Activated effector memory CD4-positive, alpha-beta T cell treated with Interleukin-2 at 50 U/mL for 16 hours (primary cell): ENCODE data around the gene FAM107A.

Source experiments
- DNase-seq: peaks from one replicate; pipeline ENCODE4 v3.0.0-alpha.2; 2020

Gene FAM107A

DNA sequence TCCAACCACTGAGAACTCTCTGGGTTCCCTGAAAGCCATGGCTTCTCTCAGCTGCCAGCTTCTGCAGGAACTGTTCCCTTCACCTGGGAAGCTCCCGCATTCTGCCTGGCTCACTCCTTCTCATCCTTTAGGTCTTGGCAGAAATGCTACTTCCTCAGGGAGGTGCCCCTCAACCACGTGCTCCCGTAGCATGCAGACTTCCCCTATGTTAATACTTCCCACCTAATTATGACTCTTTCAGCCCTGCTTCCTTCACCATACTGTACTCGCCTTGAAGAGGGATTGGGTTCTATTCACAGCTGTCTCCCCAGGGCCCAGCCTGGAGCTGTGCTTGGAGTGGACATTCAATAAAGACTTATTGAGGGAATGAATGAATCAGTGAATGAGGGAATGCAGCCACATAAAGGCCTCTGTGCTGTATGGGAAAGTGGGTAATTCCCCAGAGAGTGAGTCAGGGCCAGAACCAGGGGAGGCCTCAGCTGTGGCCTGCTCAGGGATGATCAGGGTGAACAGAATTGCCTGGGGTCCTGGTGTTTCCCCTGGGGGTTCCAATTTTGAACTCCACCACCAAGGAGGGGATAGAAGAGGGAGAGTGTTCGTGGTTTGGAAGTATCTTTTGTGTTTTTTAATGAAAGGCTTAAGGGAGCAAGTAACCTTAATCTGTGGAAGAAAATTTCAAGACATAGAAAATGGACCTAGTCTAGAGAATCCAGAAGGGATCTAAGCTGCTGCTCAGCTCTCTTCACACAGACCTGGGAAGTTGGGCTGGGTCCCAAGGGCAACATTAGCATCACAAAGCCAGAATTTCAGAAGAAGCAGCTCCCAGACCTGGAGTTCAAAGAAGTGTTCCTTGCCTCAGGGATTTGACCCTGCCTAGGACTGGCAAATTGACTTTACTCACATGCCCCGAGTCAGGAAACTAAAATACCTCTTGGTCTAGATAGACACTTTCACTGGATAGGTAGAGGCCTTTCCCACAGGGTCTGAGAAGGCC is 14.6 kb upstream of the FAM107A start:
- no peak for DNase-seq

DNA sequence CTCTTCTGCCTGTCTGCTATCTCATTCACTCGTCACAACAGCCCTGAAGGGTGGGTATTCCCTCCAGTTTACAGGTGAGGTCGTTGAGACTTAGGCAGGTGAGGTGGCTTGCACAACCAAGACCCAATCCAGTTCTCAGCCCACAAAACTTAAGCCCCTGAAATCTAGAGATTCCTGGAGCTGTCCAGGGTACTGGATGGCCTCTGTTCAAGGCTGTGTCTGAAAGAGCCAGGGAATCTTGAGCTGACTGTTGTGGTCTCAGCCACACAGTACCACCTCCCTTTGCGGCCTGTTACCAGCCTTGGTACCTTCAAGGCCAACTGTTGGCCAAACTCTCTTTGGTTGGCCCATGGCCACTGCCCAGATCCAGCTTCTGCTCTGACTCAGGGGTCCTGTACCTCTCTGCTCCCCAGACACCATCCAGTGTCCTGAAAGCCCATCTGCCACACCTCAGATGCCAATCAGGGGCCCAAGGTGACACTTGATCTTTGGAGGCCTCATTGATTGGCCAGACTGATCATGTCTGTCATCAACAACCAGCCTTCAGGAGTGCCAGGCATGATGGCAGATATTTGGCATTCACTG is 10.9 kb upstream of the FAM107A start:
- no peak for DNase-seq

DNA sequence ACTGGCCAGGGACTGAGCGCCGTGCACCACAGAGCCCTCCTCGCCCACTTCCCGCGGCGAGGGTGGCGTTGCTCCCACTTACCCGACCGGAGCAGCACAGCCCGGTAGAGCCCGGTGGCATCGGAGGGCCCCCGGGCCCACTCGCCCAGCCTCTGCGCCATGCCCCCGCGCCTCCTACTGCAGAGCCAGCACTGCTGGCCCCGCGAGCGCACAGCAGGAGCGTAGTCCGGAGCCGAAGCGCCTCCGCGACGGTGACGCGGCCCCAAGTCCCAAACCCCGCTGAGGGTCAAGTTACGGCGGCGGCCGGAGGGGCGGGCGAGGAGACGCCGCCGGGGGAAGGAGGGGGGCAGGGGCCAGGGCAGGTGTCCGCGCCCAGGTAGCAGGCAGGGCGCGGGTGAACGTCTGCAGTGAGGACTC is 9.6 kb upstream of the FAM107A start:
- DNase-seq: no peak

- no peak for DNase-seq
Measured at GRCh38 chr3:58585994-58586393, 8.8 kb upstream of the FAM107A start.

DNA sequence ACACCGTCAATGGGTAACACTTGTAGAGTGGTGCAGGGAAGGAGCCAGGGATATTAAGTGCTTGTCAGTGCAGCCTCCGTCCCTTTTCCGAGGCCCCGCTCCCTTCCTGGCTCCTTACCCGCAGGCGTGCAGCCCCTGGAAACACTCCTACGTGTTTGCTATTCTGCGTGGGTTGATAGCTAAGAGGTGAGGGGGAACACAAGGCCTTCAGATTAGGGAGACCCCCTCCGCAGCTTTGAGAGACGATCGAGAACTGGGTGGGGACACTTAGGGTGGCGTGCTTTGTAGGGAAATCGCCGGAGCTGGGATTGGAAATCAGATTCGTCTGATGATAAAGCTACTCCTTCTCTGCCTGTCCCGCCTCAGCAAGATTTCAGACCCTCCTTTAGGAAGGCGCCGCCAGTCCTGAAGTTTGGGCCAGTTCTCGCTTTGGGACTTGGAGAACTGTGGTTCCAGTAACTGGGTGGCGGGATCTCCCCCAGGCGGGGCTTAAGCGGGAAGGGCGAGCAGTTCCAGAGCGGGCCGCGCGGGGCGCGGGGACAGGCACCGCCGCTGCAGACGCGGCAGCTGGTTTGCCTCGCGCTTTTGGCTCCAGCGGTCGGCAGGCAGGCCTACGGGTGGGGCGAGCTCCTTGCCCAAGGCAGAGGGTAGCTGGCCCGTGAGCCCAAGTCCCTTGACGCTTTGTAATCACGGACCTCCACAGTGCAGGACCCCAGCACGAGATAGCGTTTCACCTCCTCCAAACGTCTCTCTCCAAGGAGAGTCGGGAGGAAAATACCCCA is 8.0 kb upstream of the FAM107A start:
- peak; percentile 41 for DNase-seq

- no peak for DNase-seq
Measured at GRCh38 chr3:58584690-58585004, 7.5 kb upstream of the FAM107A start.

DNA sequence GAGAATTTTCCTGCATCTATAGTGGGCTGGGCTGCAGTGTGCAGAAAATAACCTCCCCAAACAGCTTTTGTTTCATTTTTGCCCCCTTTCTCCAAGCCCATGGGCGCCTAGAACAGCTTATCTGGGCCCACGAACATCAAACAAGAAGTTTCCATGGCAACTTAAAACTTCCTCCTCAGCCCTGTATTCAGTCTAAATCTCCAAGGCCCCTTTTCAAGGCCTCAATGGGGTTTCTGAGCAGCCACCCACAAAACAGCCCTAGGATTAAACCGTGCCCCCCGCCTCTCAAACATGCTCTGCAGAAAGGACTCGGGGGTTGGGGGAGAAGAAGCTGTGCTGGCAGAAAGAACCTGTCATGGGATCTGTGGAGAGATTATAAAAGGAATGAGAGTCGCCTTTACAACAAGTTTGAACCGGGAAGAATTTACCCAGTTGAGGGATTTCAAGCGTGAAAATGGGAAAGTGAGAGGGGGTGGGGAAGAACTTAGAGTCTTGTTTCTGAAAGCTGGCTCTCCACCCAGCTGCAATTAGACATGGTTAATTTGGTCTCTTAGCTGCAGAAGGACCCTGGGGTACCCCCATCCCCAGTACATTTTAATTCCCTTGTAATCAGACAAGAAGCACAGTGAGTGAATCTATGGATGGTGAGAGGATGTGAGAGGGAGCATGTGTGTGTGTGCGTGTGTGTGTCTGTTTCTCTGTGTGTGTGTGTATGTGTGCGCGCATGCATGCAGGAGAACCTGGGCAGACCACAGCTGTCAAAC is 4.3 kb upstream of the FAM107A start:
- DNase-seq: no peak

DNA sequence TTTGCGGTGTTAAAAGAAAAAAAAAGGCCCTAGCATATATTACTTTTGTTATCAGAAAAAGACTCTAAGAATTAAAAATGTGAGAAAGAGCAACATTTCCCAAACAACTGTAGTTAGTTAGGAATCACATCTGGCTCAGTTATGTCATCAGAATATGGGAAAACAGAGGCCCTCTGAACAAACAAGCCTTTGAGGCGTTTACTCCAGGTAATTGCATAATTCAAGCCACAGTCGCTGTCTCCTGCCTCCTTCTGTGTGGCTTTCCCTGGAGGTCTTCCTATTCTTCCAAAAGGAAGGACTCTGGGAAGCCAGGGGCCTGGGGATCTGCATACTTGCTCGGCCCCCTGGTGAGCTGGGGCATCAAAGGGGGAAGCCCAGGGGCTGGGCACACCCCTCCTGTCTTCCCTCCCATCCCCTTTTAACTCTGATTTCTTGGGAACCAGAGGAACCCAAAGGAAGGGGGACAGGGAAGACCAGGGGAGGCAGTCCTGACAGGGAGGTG is 3.7 kb upstream of the FAM107A start:
- DNase-seq: no peak

- no peak for DNase-seq
Measured at GRCh38 chr3:58578873-58579272, 1.7 kb upstream of the FAM107A start.

- DNase-seq: no peak
Measured at GRCh38 chr3:58576716-58577115, 475 bp downstream of the FAM107A start.

DNA sequence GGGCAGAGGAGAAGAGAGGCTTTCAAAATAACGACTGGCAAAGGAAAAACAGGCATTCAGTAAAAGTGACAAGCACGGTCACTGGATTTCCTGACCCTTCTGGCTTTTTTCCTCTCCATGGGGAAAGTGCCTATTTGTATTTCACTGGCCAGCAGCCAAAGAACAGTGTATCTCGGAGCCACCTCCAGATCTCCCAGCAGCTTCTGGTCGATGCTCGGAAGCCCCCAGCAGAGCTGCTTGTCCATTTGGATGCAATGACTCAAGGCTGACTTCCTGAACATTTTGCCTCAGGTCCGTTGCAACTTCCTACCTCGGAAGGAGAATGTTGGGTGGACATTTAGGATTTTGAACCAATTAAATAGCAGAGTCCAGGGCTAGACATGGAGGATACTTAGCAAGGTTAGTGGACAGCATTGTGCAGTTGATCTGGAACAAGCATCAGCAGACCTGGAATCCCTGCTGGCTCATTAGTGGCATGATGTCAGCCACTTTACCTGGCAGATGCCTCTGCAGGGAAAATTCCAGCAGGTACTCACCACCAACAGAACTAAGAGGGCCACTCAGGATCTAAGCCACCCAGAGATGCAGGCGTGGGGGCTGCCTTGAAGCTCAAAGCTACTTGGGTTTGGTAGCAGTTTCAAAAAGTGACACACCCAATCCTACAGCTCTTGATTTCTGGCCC is 1.1 kb downstream of the FAM107A start:
- DNase-seq: no peak

DNA sequence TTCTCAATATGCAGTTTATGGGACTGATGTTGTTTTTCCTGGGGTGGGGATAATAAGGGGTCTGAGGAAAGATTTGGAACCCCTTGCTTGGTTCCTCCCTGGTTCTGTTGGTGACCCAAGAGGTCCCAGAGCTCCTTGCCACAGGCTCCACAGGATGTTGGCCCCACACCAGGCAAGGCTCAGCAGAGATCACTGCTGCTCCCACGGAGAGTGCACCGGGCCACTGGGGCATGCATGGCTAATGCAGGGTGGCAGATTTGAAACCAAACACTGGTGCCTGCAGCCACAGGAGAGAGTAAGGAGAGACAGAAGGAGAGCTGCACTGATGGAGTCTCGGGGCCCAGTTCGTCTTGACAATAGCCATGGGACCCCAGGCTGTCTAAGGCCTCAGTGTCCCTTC is 2.5 kb downstream of the FAM107A start:
- no peak for DNase-seq

GRCh38 chr3:58574106-58574505 is 3.1 kb downstream of the FAM107A start:
- no peak for DNase-seq

DNA sequence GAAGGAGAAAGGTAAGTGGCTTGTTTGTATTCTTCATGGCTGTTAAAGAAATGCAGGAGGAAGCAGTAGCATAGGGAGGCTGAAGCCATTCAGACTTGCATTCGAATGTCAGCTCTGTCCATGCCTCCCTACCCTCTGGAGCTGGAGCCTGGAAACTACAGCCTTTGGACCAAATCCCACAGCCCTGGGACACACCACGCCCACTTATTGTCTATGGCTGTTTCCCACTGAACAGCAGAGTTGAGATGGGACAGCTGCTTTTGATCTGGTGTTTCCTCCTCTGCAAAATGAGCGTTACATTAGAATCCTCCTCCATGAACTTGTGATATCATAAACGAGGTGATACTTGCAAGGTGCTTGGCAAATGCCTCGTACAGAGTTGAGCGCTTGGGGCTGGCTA is 3.6 kb downstream of the FAM107A start:
- DNase-seq: no peak

DNA sequence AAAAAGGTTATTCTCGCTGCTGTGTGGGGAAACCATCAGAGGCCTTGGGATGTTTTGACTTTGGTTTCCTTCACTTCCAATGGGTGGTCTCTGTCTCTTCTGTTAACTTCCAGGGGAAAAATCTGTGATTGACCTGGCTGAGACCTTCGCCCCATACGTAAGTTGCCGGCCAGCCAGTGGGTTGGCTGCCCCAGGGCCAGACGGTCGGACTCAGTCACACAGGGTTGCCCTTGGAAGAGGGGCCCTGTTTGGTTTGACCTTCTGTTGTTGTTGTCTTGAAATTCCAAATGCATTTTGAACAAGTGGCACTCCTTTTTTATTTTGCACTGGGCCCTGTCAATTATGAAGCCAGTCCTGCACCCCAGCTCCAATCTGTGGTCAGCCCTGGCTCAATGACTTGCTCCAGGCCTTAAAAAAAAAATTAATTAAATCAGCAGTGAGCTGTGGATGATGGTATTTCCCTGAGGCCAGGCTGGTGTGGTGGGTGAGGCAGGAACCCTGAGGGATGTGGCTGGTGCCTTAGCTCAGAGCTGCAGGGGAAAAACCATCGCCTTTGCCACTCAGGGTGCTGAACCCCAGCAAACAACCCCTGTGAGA is 4.5 kb downstream of the FAM107A start:
- DNase-seq: no peak

- no peak for DNase-seq
Measured at GRCh38 chr3:58572013-58572633, 5.1 kb downstream of the FAM107A start.

GRCh38 chr3:58570851-58571250 is 6.3 kb downstream of the FAM107A start:
- DNase-seq: no peak

DNA sequence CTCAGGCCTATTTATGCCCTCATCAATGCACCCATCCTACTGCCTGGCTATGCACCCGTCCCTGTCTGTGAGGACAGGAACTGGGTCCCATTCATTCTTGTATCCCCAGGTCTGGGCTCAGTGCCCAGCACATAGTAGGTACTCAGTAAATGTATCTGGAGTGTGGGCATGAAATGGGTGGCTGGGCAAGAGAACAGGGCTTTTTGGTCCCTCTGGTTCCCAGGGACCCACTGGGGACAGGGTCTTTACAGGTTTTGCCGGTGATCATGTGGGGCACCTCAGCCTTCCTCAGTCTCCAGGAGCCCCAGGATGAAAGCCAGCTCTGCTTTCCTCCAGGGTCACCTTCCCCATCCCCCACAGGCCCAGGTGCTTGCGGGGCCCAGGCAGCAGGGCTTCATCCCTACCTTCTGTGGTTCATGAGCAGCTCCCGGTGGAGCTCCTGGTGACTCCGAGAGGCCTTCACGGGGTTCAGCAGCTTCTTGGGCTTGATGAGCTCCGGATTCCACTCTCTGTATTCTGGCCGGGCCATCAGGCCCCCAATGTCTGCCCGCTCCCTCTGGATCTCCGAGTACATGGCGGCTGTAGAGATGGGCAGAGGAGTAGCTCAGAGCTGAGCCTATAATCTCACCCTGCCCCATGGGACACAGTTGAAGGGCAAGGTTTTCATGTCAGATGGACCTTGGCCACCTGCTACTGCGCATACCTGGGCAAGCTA is 7.7 kb downstream of the FAM107A start:
- no peak for DNase-seq

DNA sequence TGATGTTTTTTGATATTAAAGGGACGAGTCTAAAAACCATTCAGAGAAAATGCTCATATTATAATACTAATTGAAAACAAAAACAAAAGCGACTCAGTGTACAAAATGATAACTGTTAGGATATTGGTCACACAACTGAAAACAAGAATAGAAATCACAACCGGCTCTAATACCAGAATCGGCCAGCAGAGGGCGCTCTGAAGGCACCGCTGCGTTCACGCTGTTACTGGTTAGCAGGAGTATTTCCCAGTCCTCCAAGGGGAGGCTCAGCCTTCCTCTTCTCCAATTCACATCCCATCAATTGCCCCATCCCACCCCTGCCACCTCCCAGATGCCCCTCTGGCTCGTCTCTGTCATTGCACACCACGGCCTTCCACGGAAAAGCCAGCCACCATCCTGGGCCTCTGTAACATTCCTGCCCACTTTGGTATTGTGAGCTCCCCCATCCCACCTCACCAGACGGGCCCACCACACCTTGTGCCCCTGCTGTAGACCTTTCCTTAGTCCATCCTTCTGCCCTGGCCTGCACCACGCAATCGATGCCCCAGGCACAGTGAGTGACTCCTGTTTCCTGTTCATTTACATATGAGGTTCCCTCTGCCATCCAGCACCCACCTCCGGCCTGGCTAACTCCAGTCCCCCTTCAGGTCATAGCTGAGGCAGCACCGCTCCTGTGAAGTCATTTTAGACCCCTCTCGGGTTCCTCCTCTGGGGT is 8.5 kb downstream of the FAM107A start:
- DNase-seq: peak; percentile 53

DNA sequence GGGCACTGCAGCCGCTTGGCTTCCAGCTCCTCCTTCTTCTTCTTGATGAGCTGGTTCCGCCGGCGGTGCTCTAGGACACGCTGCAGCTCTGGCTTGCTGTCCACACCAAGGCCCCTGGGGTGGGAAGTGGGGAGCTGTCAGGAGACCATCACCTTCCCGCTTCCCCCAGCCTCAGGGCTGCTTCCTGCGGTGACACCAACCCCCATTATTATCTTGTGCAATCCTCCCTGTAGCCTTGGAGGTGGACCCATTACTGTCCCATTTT is 10.0 kb downstream of the FAM107A start:
- no peak for DNase-seq
